Epithelial cell of proximal tubule (primary cell): ENCODE data around the gene SAMD1. TPM values are rescaled to one million over a fixed set of nuclear protein-coding genes. Genes with fewer than 3 reads are reported as not detected.

Source experiments
- DNase-seq: peaks from one replicate; pipeline ENCODE4 v3.0.0-alpha.2; 2011; ENCODE audit warnings: low read depth
- H3K4me3 ChIP-seq: 2 replicates; pipeline ENCODE4 v1.5.1; 2011; ENCODE audit warnings: low read depth, mild to moderate bottlenecking, low read length
- CTCF ChIP-seq: conservative IDR thresholded peaks from 2 replicates; pipeline ENCODE4 v1.5.1; 2012; ENCODE audit warnings: low read depth, mild to moderate bottlenecking, low read length
- total RNA-seq: library from RNA; depleted of rRNA; stranded (reverse); fragments of >200 nt; gene quantifications from 2 replicates; pipeline ENCODE4 v1.2.3, GENCODE V29; 2015

The SAMD1 gene
- total RNA-seq, 1 donor from 2014 or later, result 53.6 TPM

- no peak for DNase-seq
- no peak for TF ChIP-seq CTCF
- H3K4me3 ChIP-seq, result no peak overlapping the region
Measured at GRCh38 chr19:14107581-14108461, 17.3 kb upstream of the SAMD1 start.

- no peak overlapping the region for H3K4me3 ChIP-seq
- no peak for TF ChIP-seq CTCF
- no peak for DNase-seq
Measured at GRCh38 chr19:14106840-14107239, 16.3 kb upstream of the SAMD1 start.

- H3K4me3 ChIP-seq, result no peak overlapping the region
- no peak for DNase-seq
- no peak for TF ChIP-seq CTCF
Measured at GRCh38 chr19:14105680-14106079, 15.1 kb upstream of the SAMD1 start.

GRCh38 chr19:14103310-14103709 is 12.8 kb upstream of the SAMD1 start:
- no peak for DNase-seq
- TF ChIP-seq CTCF, result no peak
- no peak overlapping the region for H3K4me3 ChIP-seq

- no peak for TF ChIP-seq CTCF
- H3K4me3 ChIP-seq, result no peak overlapping the region
- DNase-seq, result no peak
Measured at GRCh38 chr19:14102756-14103155, 12.2 kb upstream of the SAMD1 start.

GRCh38 chr19:14102102-14102696 is 11.6 kb upstream of the SAMD1 start:
- no peak for TF ChIP-seq CTCF
- H3K4me3 ChIP-seq, result no peak overlapping the region
- no peak for DNase-seq
